Small intestine (tissue), 7 donors: ENCODE data around the gene ABCA8. TPM values are rescaled to one million over a fixed set of nuclear protein-coding genes. Genes with fewer than 3 reads are reported as not detected.

Experiments
- DNase-seq, 2 donors: peaks; one replicate each; pipeline versions ENCODE4 v3.0.0 to v3.0.0-alpha.2; 2013
- FAIRE-seq: peaks from 2 replicates; lab custom pipeline; 2012; peaks lifted over from hg19 to GRCh38; lab: Jason Lieb, UNC
- H3K27ac ChIP-seq, 3 donors: one replicate each; pipeline ENCODE4 v1.5.1; 2013; ENCODE audit warnings: low read length in 2 of 3, mild to moderate bottlenecking in 2 of 3, control low read depth in 1 of 3, inconsistent platforms in 1 of 3, low read depth in 1 of 3, moderate library complexity in 1 of 3
- H3K27me3 ChIP-seq, 3 donors: one replicate each; pipeline ENCODE4 v1.6.1; 2013; ENCODE audit warnings: low read length in 3 of 3, inconsistent platforms in 1 of 3; ENCODE audit not compliant: control insufficient read depth in 3 of 3, insufficient read depth in 3 of 3
- H3K36me3 ChIP-seq, 3 donors: one replicate each; pipeline ENCODE4 v1.6.1; 2013; ENCODE audit warnings: low read length in 3 of 3, inconsistent platforms in 1 of 3, low read depth in 1 of 3, mild to moderate bottlenecking in 1 of 3, moderate library complexity in 1 of 3; ENCODE audit not compliant: control insufficient read depth in 3 of 3, insufficient read depth in 2 of 3
- H3K4me1 ChIP-seq, 3 donors: one replicate each; pipeline ENCODE4 v1.6.1; 2013; ENCODE audit warnings: low read length in 2 of 3, inconsistent platforms in 1 of 3, low read depth in 1 of 3, mild to moderate bottlenecking in 1 of 3, moderate library complexity in 1 of 3; ENCODE audit not compliant: control insufficient read depth in 3 of 3, insufficient read depth in 2 of 3
- H3K4me3 ChIP-seq, 3 donors: one replicate each; pipeline ENCODE4 v1.5.1; 2013; ENCODE audit warnings: low read length in 3 of 3, control low read depth in 1 of 3, inconsistent platforms in 1 of 3, low read depth in 1 of 3, mild to moderate bottlenecking in 1 of 3, moderate library complexity in 1 of 3
- H3K9me3 ChIP-seq, 2 donors: one replicate each; pipeline ENCODE4 v1.6.1; 2013; ENCODE audit warnings: low read depth in 1 of 2, low read length in 1 of 2; ENCODE audit not compliant: control insufficient read depth in 2 of 2, insufficient read depth in 1 of 2
- WGBS, 3 donors: extraction: QIAGEN DNeasy Blood & Tissue Kit; methylation state at CpG; one replicate each; pipeline ENCODE4 v1.1.7; 2013; 5-methylcytosine and 5-hydroxymethylcytosine counted together
- polyA plus RNA-seq, 4 donors: library from polyadenylated mRNA; stranded (reverse) in 3 of 4; unstranded in 1 of 4; fragments of 200-250 nt in 3 of 4; fragments of 120-200 nt in 1 of 4; gene quantifications; one replicate each; pipeline versions ENCODE4 v1.2.1 to v1.2.3, GENCODE V29; 2013
- donor health status: healthy with polysubstance abuse.
- donor health status: control.
- donor health status: control.
- donor health status: Bipolar disorder and iron deficiency.
- donor health status: healthy.

The ABCA8 gene
- polyA plus RNA-seq, 4 donors = 1.5 to 7.7 (median 1.9) TPM; not detected in 1

DNA sequence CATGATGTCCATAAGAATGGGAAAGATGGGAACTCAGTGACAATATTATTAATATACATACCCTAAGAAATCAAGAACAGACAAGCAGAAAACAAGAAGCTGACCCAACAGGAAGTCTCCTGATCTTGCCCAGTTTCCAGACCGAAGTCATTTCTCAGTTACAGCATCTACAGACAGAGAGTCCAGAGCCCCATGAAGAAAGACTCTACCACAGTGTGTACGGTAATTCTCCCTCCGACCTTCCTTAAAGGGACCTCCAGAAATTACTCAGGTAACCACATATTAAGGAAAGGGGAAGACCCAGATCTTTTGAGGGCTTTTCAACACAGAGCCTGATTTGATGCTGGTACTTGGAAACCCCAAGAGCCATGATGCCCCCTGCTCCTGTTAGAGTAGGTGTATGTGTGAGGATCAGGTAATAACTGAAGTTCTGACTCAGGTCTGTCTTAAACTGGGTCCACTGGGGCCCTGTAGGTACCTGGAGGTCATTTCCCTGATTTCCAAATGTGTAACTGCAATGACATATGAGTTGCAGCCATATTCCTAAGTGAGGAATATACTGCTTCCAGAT, 132.4 kb downstream of the ABCA8 start:
- Histone ChIP-seq H3K27me3 (no peaks in the 10 kb centered on the region), H3K9me3 (no peaks in the 10 kb centered on the region), H3K4me1 (peaks cover 0 to 5% (median 0%) of the 10 kb centered on the region in 3 donors), H3K36me3 (no peaks in the 10 kb centered on the region), H3K4me3 (no peak overlapping the region), H3K27ac (no peak overlapping the region)
- 84 to 89% (median 89%) methylated on average over 3 of the region's 3 CpGs for WGBS, 3 donors
- no peak for FAIRE-seq
- DNase-seq = no peak

DNA sequence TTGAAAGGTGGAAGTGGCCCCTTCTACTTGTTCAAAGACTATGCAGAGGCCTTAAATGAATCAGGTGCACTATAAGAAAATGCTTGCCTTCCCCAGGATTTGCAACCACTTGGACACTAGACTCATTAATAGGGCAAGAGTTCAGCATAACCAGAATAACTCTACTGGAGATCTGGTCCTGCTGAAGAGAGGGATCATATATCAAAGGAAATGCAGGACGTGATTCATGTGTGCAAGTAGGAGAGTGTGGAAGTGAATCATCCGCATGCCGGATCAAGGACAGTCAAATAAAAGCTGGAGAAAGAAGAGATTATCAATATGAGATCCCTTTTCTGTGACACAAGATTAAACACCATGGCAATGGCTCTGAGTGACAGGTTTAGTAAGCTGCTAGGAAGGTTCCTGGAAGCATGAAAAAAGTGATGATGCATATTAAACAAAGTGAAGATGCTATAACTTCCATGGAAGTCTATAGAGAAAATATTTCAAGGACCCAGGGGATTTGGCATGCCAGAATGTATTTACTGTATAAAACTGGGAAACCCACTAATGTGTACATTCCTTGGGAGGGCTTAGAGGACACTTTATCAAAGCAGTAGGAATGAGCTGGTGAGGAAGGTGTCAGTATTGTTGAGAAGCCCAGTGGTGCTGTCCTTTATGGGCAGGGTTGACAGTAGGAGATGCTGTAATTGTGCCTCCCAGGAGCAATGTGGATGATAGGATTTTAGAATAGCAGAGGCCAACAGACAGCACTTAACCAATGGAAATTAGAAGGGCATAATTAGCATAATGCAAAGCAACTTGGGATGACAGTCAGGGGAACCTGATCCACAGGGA, 133.1 kb downstream of the ABCA8 start:
- no peak for FAIRE-seq
- no peak overlapping the region for H3K27ac ChIP-seq
- no peak overlapping the region for H3K4me3 ChIP-seq
- WGBS, 3 donors = 47 to 65% (median 50%) methylated on average over 3 of the region's 3 CpGs
- peak in 1 of 2 donors; percentile 5 for DNase-seq
- H3K27me3 ChIP-seq = no peaks in the 10 kb centered on the region
- H3K9me3 ChIP-seq = no peaks in the 10 kb centered on the region
- no peaks in the 10 kb centered on the region for H3K36me3 ChIP-seq
- peaks cover 0 to 5% (median 0%) of the 10 kb centered on the region in 3 donors for H3K4me1 ChIP-seq

DNA sequence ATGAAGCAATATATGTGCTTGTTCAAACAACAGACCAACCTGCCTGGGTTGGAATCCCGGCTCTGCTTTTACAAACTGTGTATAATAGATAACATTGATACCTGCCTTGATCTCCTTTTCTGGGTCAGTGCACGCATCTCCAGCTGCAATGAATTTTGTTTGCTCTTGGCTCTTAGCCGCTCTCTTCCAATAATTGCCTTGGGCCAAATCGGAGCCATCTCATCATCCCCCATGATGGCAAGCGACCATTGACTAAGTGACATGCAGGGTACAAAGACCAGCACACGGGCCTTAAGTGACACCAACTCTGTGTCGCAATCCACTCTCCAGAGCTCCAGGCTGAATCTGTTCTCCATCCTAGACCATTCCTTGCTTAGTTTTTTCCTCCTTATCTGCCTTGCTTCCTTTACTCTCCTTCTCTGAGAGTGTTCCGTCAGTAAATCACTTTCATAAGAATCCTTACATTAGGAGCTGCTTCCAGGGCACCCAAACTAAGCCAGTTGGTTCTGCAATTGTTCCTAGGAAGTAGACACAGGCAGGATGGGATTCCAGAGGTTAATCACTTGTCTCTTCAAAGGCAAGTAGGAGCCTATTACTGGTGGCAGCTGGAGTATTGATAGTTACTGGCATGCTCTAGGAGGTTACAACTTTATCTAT, 134.2 kb downstream of the ABCA8 start:
- 57 to 78% (median 61%) methylated on average over 8 of the region's 8 CpGs for WGBS, 3 donors
- DNase-seq (peak in 1 of 2 donors; percentile 68), FAIRE-seq (no peak)
- Histone ChIP-seq H3K4me1 (peaks cover 0 to 5% (median 0%) of the 10 kb centered on the region in 3 donors), H3K9me3 (no peaks in the 10 kb centered on the region), H3K36me3 (no peaks in the 10 kb centered on the region), H3K4me3 (no peak overlapping the region), H3K27me3 (no peaks in the 10 kb centered on the region), H3K27ac (no peak overlapping the region)

DNA sequence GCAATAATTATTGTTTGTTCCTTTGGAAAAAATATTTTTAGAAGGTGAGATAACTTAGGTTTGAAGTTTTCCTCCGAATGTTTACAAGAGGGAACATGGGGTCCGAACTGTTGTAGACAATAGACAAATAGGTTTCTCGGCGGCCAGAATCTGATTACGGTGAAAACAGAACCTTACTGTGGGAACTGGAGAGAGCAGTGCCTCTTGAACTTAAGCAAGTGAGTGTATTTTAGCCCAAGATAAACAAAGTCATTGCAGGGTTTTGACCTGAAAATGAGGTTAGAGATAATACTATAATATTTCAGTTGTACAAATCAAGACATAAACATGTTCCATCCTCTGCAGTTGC, 134.7 kb downstream of the ABCA8 start:
- FAIRE-seq (no peak), DNase-seq (no peak)
- H3K9me3 ChIP-seq = no peaks in the 10 kb centered on the region
- H3K4me3 ChIP-seq = no peak overlapping the region
- 77 to 87% (median 83%) methylated on average over 5 of the region's 5 CpGs for WGBS, 3 donors
- H3K36me3 ChIP-seq = no peaks in the 10 kb centered on the region
- peaks cover 0 to 5% (median 0%) of the 10 kb centered on the region in 3 donors for H3K4me1 ChIP-seq
- no peaks in the 10 kb centered on the region for H3K27me3 ChIP-seq
- no peak overlapping the region for H3K27ac ChIP-seq

DNA sequence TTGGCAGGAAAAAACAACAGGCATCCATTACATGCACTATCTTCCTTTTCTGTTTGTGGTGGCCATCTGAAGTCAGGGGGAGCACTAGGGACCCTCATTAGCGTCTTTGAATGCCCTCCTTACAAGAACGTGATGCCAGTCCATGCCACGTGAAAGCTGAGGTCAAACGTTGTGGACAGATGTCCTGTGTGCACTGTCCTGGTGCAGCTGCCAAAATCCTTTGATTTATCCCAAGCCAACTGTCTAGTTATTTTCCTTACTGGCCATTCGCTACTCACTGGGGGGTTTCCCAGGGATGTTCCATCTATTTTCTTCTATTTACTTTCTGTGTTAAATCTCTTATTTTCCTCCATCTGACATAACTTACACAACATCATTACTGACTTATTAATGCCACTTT, 135.7 kb downstream of the ABCA8 start:
- no peak overlapping the region for H3K4me3 ChIP-seq
- DNase-seq (no peak), FAIRE-seq (no peak)
- WGBS, 3 donors = 83 to 89% (median 88%) methylated on average over 5 of the region's 5 CpGs
- H3K9me3 ChIP-seq = no peaks in the 10 kb centered on the region
- no peaks in the 10 kb centered on the region for H3K27me3 ChIP-seq
- H3K4me1 ChIP-seq = peaks cover 0 to 5% (median 0%) of the 10 kb centered on the region in 3 donors
- no peak overlapping the region for H3K27ac ChIP-seq
- H3K36me3 ChIP-seq = no peaks in the 10 kb centered on the region

Other genes starting within 250 kb of the ABCA8 start
- gene ABCA9, start 105.5 kb upstream of the ABCA8 start, polyA plus RNA-seq = 1 to 10 TPM in 1 of 4 donors, under 1 TPM in 3; 0.52 to 2.4 (median 0.72) TPM
- gene ABCA6, start 186.5 kb upstream of the ABCA8 start, polyA plus RNA-seq = 1 to 10 TPM in 2 of 4 donors, under 1 TPM in 2; 0.59 to 6.5 (median 2.1) TPM